Endometrial microvascular endothelial cells (primary cell): ENCODE data around the gene SNRNP40. TPM values are rescaled to one million over a fixed set of nuclear protein-coding genes. Genes with fewer than 3 reads are reported as not detected.

Experiments used
- in situ Hi-C: cut with HindIII; loops from 2 replicates; pipeline ENCODE4 v1.10.0; 2017; ENCODE audit warnings: low sequenced_read_pairs, low pct_unique_long_range_greater_than_20kb; ENCODE audit errors: inconsistent ontology term
- total RNA-seq: library from RNA; depleted of rRNA; stranded (reverse); fragments of >200 nt; gene quantifications from one replicate; pipeline ENCODE4 v1.2.3, GENCODE V29; 2015; ENCODE audit errors: inconsistent ontology term

Gene SNRNP40
- total RNA-seq, 1 donor from 2014 or later: 131 TPM

- in situ Hi-C loops: no loop called here
These were observed 56.8 kb downstream of the SNRNP40 start, which contains the start of gene NKAIN1 for GRCh38 chr1:31239653-31240241. TSS of gene NKAIN1 (minus strand) at chr1:31239887. CDS start at chr1:31239547, 340 bp downstream.

GRCh38 chr1:31238986-31239613, 57.5 kb downstream of the SNRNP40 start:
- in situ Hi-C loops: no loop called here

- in situ Hi-C loops: no loop called here
These were observed 58.0 kb downstream of the SNRNP40 start for GRCh38 chr1:31238612-31238985.

- in situ Hi-C loops: no loop called here
These were observed 61.7 kb downstream of the SNRNP40 start for GRCh38 chr1:31234870-31235269.

GRCh38 chr1:31234123-31234708, 62.4 kb downstream of the SNRNP40 start:
- in situ Hi-C loops: no loop called here

GRCh38 chr1:31232689-31233088, 63.9 kb downstream of the SNRNP40 start:
- in situ Hi-C loops: no loop called here

GRCh38 chr1:31231802-31232201, 64.8 kb downstream of the SNRNP40 start:
- in situ Hi-C loops: no loop called here

GRCh38 chr1:31230378-31230777, 66.2 kb downstream of the SNRNP40 start:
- in situ Hi-C loops: no loop called here

- in situ Hi-C loops: no loop called here
These were observed 67.6 kb downstream of the SNRNP40 start for GRCh38 chr1:31228986-31229385.

GRCh38 chr1:31227891-31228568, 68.6 kb downstream of the SNRNP40 start:
- in situ Hi-C loops: no loop called here

GRCh38 chr1:31224068-31224467, 72.5 kb downstream of the SNRNP40 start:
- in situ Hi-C loops: no loop called here

GRCh38 chr1:31222176-31222575, 74.4 kb downstream of the SNRNP40 start:
- in situ Hi-C loops: no loop called here

- in situ Hi-C loops: no loop called here
These were observed 75.5 kb downstream of the SNRNP40 start for GRCh38 chr1:31221072-31221471.

- in situ Hi-C loops: no loop called here
These were observed 77.1 kb downstream of the SNRNP40 start for GRCh38 chr1:31219489-31219888.

GRCh38 chr1:31218705-31219104, 77.9 kb downstream of the SNRNP40 start:
- in situ Hi-C loops: no loop called here

GRCh38 chr1:31216016-31216415, 80.6 kb downstream of the SNRNP40 start:
- in situ Hi-C loops: no loop called here

GRCh38 chr1:31215065-31215570, 81.5 kb downstream of the SNRNP40 start:
- in situ Hi-C loops: no loop called here

GRCh38 chr1:31214316-31215064, 82.1 kb downstream of the SNRNP40 start:
- in situ Hi-C loops: no loop called here
